ENCODE results near the gene TMEM121B. TPM values are rescaled to one million over a fixed set of nuclear protein-coding genes. Genes with fewer than 3 reads are reported as not detected.
A peak's percentile ranks its signal among the peaks of the same experiment; 100 is the strongest.

TMEM121B gene
- total and polyA plus RNA-seq, 2 donors from 2014 or later = 0.19 to 1.2 TPM

- peaks cover 2 to 23% (median 9%) of the 10 kb centered on the region in 3 donors for H3K36me3 ChIP-seq (ENCODE audit: control insufficient read depth in 2 of 3, insufficient read depth in 3 of 3, low read length in 3 of 3)
- no peak overlapping the region for H3K4me3 ChIP-seq (ENCODE audit: low read length in 3 of 3)
- no peak for TF ChIP-seq CTCF (IDR thresholded peaks at IDR 0.05; ENCODE audit: borderline replicate concordance, extremely low read depth, insufficient read depth)
- no peak overlapping the region for H3K27ac ChIP-seq (ENCODE audit: low read depth in 2 of 2, low read length in 2 of 2)
- intact Hi-C loops (cut with DNase I) = no loop called here
- H3K9me3 ChIP-seq (ENCODE audit: control insufficient read depth in 2 of 3, insufficient read depth in 1 of 3, low read length in 3 of 3) = no peaks in the 10 kb centered on the region
- H3K27me3 ChIP-seq (ENCODE audit: control insufficient read depth, insufficient read depth, low read length) = no peaks in the 10 kb centered on the region
- no peaks in the 10 kb centered on the region for H3K4me1 ChIP-seq (ENCODE audit: control insufficient read depth in 2 of 3, insufficient read depth in 2 of 3, low read depth in 1 of 3, low read length in 3 of 3)
- DNase-seq = peak in 1 of 5 donors; percentile 10
- no peak for FAIRE-seq
- H3K9ac ChIP-seq (ENCODE audit: low read length in 3 of 3) = no peak overlapping the region
These were observed 25.6 kb downstream of the TMEM121B start for GRCh38 chr22:17095538-17095937.

- H3K36me3 ChIP-seq (ENCODE audit: control insufficient read depth in 2 of 3, insufficient read depth in 3 of 3, low read length in 3 of 3) = peaks cover 0 to 3% (median 0%) of the 10 kb centered on the region in 3 donors
- no peak overlapping the region for H3K9ac ChIP-seq (ENCODE audit: low read length in 3 of 3)
- no peak overlapping the region for H3K27ac ChIP-seq (ENCODE audit: low read depth in 2 of 2, low read length in 2 of 2)
- TF ChIP-seq CTCF (IDR thresholded peaks at IDR 0.05; ENCODE audit: borderline replicate concordance, extremely low read depth, insufficient read depth) = no peak
- no peaks in the 10 kb centered on the region for H3K27me3 ChIP-seq (ENCODE audit: control insufficient read depth, insufficient read depth, low read length)
- no peaks in the 10 kb centered on the region for H3K9me3 ChIP-seq (ENCODE audit: control insufficient read depth in 2 of 3, insufficient read depth in 1 of 3, low read length in 3 of 3)
- H3K4me3 ChIP-seq (ENCODE audit: low read length in 3 of 3) = no peak overlapping the region
- FAIRE-seq (no peak), DNase-seq (peak in 1 of 5 donors; percentile 5)
- intact Hi-C loops (cut with DNase I) = no loop called here
- H3K4me1 ChIP-seq (ENCODE audit: control insufficient read depth in 2 of 3, insufficient read depth in 2 of 3, low read depth in 1 of 3, low read length in 3 of 3) = no peaks in the 10 kb centered on the region
These were observed 28.1 kb downstream of the TMEM121B start for GRCh38 chr22:17093081-17093480.

- Histone ChIP-seq H3K27me3 (ENCODE audit: control insufficient read depth, insufficient read depth, low read length) (no peaks in the 10 kb centered on the region), H3K4me3 (ENCODE audit: low read length in 3 of 3) (no peak overlapping the region), H3K36me3 (ENCODE audit: control insufficient read depth in 2 of 3, insufficient read depth in 3 of 3, low read length in 3 of 3) (no peaks in the 10 kb centered on the region), H3K4me1 (ENCODE audit: control insufficient read depth in 2 of 3, insufficient read depth in 2 of 3, low read depth in 1 of 3, low read length in 3 of 3) (no peaks in the 10 kb centered on the region), H3K9ac (ENCODE audit: low read length in 3 of 3) (no peak overlapping the region), H3K9me3 (ENCODE audit: control insufficient read depth in 2 of 3, insufficient read depth in 1 of 3, low read length in 3 of 3) (no peaks in the 10 kb centered on the region), H3K27ac (ENCODE audit: low read depth in 2 of 2, low read length in 2 of 2) (no peak overlapping the region)
- TF ChIP-seq CTCF (IDR thresholded peaks at IDR 0.05; ENCODE audit: borderline replicate concordance, extremely low read depth, insufficient read depth) = no peak
- DNase-seq (peak in 1 of 5 donors; percentile 13), FAIRE-seq (no peak)
- intact Hi-C loops (cut with DNase I) = no loop called here
These were observed 29.3 kb downstream of the TMEM121B start for GRCh38 chr22:17091851-17092250.

DNA sequence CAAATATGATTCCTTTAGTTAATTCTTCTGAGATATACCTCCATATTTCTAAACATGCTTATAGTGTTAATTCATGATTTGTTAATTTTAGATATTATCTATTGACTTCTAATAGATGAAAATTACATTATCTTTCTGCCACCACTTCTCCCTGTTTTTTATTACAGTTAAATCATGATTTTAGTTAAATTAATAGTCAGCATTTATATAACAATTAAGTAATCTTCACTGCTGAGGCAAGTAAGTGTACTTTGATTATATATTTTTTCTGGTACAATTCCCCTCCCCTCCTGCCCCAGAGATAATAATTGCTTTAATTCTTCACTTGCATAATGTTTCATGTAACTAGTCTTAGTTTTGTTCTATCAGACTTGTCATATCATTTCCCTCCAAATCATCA, 30.6 kb downstream of the TMEM121B start:
- H3K9ac ChIP-seq (ENCODE audit: low read length in 3 of 3) = no peak overlapping the region
- no peak overlapping the region for H3K4me3 ChIP-seq (ENCODE audit: low read length in 3 of 3)
- intact Hi-C loops (cut with DNase I) = no loop called here
- no peaks in the 10 kb centered on the region for H3K36me3 ChIP-seq (ENCODE audit: control insufficient read depth in 2 of 3, insufficient read depth in 3 of 3, low read length in 3 of 3)
- no peak overlapping the region for H3K27ac ChIP-seq (ENCODE audit: low read depth in 2 of 2, low read length in 2 of 2)
- no peak for TF ChIP-seq CTCF (IDR thresholded peaks at IDR 0.05; ENCODE audit: borderline replicate concordance, extremely low read depth, insufficient read depth)
- H3K4me1 ChIP-seq (ENCODE audit: control insufficient read depth in 2 of 3, insufficient read depth in 2 of 3, low read depth in 1 of 3, low read length in 3 of 3) = no peaks in the 10 kb centered on the region
- no peaks in the 10 kb centered on the region for H3K27me3 ChIP-seq (ENCODE audit: control insufficient read depth, insufficient read depth, low read length)
- no peaks in the 10 kb centered on the region for H3K9me3 ChIP-seq (ENCODE audit: control insufficient read depth in 2 of 3, insufficient read depth in 1 of 3, low read length in 3 of 3)
- FAIRE-seq = no peak
- DNase-seq = no peak

Data from kidney (tissue), 14 donors.